H1 (cell line): ENCODE results near the gene RPS5. TPM values are rescaled to one million over a fixed set of nuclear protein-coding genes. Genes with fewer than 3 reads are reported as not detected.
A peak's percentile ranks its signal among the peaks of the same experiment; 100 is the strongest.

Experiments used
- CTCF ChIA-PET: fragments of 300-600 bp; sonication (Branson Sonifier 250); formaldehyde crosslinking; loops from one replicate; lab custom pipeline; 2021; ENCODE audit not compliant: partially characterized antibody; lab: Charles Lee
- POLR2A ChIA-PET: fragments of 300-600 bp; sonication (Branson Sonifier 250); formaldehyde crosslinking; loops from one replicate; lab custom pipeline; 2021; ENCODE audit warnings: inconsistent platforms; ENCODE audit not compliant: partially characterized antibody; lab: Charles Lee
- DNase-seq, 2 experiments: peaks; one replicate each; pipeline versions ENCODE4 v3.0.0 to v3.0.0-alpha.2; 2010 to 2022; ENCODE audit warnings: low spot score in 2 of 2, low read depth in 1 of 2, mixed read lengths in 1 of 2
- FAIRE-seq: peaks from 2 replicates; lab custom pipeline; 2011; peaks lifted over from hg19 to GRCh38; lab: Jason Lieb, UNC
- H2AFZ ChIP-seq: 2 replicates; pipeline ENCODE4 v1.8.1; 2012; ENCODE audit warnings: low read length, inconsistent platforms
- H2AK5ac ChIP-seq: 2 replicates; pipeline ENCODE4 v1.6.1; 2013; ENCODE audit warnings: low read depth, low read length
- H2BK120ac ChIP-seq: replicated peaks from 2 replicates; pipeline ENCODE3; 2013; ENCODE audit warnings: low read depth, low read length, inconsistent platforms
- H2BK12ac ChIP-seq: 2 replicates; pipeline ENCODE4 v1.6.1; 2013; ENCODE audit warnings: low read depth, low read length
- H2BK15ac ChIP-seq: 2 replicates; pipeline ENCODE4 v1.6.1; 2013; ENCODE audit warnings: low read length
- H2BK20ac ChIP-seq: 2 replicates; pipeline ENCODE4 v1.6.1; 2013; ENCODE audit warnings: low read length
- H2BK5ac ChIP-seq: 2 replicates; pipeline ENCODE4 v1.6.1; 2013; ENCODE audit warnings: low read depth, low read length
- H3K14ac ChIP-seq: 2 replicates; pipeline ENCODE4 v1.6.1; 2013; ENCODE audit warnings: inconsistent platforms; ENCODE audit not compliant: insufficient read length
- H3K18ac ChIP-seq: 2 replicates; pipeline ENCODE4 v1.6.1; 2013; ENCODE audit warnings: low read length; ENCODE audit errors: extremely low read depth
- H3K23ac ChIP-seq: 2 replicates; pipeline ENCODE4 v1.6.1; 2013; ENCODE audit warnings: inconsistent platforms; ENCODE audit not compliant: insufficient read length
- H3K23me2 ChIP-seq: 2 replicates; pipeline ENCODE4 v1.6.1; 2013; ENCODE audit warnings: low read depth, low read length
- H3K27ac ChIP-seq: 2 replicates; pipeline ENCODE4 v1.6.1; 2011; ENCODE audit warnings: low read depth, low read length, inconsistent platforms
- H3K27me3 ChIP-seq, 4 experiments: replicated peaks in 1 of 4; 1 replicate in 1 of 4; 2 replicates in 3 of 4; pipeline versions ENCODE4 v1.6.1 to v1.8.1; 2011 to 2013; ENCODE audit warnings: low read length in 3 of 4, mild to moderate bottlenecking in 3 of 4, inconsistent platforms in 2 of 4, mixed read lengths in 2 of 4, moderate library complexity in 1 of 4; ENCODE audit not compliant: control insufficient read depth in 3 of 4, insufficient read depth in 3 of 4; ENCODE audit errors: extremely low read depth in 1 of 4
- H3K36me3 ChIP-seq, 4 experiments: 2 replicates each; pipeline versions ENCODE4 v1.6.1 to v1.8.1; 2011 to 2013; ENCODE audit warnings: mild to moderate bottlenecking in 4 of 4, low read length in 3 of 4, moderate library complexity in 2 of 4, control low read depth in 1 of 4, inconsistent platforms in 1 of 4; ENCODE audit not compliant: insufficient read depth in 4 of 4, control insufficient read depth in 2 of 4
- H3K4ac ChIP-seq: replicated peaks from 2 replicates; pipeline ENCODE3; 2013; ENCODE audit warnings: low read length, low read depth, mixed read lengths, inconsistent platforms; ENCODE audit not compliant: insufficient read length
- H3K4me1 ChIP-seq, 4 experiments: replicated peaks in 1 of 4; 1 replicate in 1 of 4; 2 replicates in 3 of 4; pipeline versions ENCODE4 v1.6.1 to v1.8.1; 2011 to 2013; ENCODE audit warnings: low read length in 3 of 4, inconsistent platforms in 2 of 4, mixed read lengths in 1 of 4; ENCODE audit not compliant: insufficient read depth in 4 of 4, control insufficient read depth in 3 of 4
- H3K4me2 ChIP-seq, 2 experiments: 2 replicates each; pipeline versions ENCODE4 v1.6.1 to v1.8.1; 2011 to 2013; ENCODE audit warnings: low read depth in 2 of 2, low read length in 2 of 2, control low read depth in 1 of 2, inconsistent platforms in 1 of 2, mild to moderate bottlenecking in 1 of 2; ENCODE audit not compliant: insufficient read depth in 1 of 2
- H3K4me3 ChIP-seq, 4 experiments: fragments of 200-600, 300-600 bp in 1 of 4; sonication (generic), shearing (Covaris generic), sonication (Bioruptor Twin) in 1 of 4; 2 replicates each; pipeline versions ENCODE4 v1.5.1 to v1.8.1; 2011 to 2016; ENCODE audit warnings: low read length in 4 of 4, low read depth in 3 of 4, control low read depth in 2 of 4, inconsistent platforms in 2 of 4, mild to moderate bottlenecking in 2 of 4, mixed read lengths in 1 of 4, moderate library complexity in 1 of 4; ENCODE audit not compliant: insufficient read depth in 2 of 4; ENCODE audit errors: extremely low read depth in 1 of 4
- H3K56ac ChIP-seq: replicated peaks from 2 replicates; pipeline ENCODE3; 2013; ENCODE audit warnings: low read depth, mild to moderate bottlenecking, mixed read lengths, low read length, inconsistent platforms; ENCODE audit not compliant: insufficient read length
- H3K79me1 ChIP-seq: 2 replicates; pipeline ENCODE4 v1.6.1; 2013; ENCODE audit warnings: low read depth, low read length, control low read depth
- H3K79me2 ChIP-seq, 2 experiments: 2 replicates each; pipeline versions ENCODE4 v1.6.1 to v1.8.1; 2012 to 2013; ENCODE audit warnings: low read length in 2 of 2, mild to moderate bottlenecking in 2 of 2, inconsistent platforms in 1 of 2; ENCODE audit not compliant: insufficient read depth in 2 of 2, control insufficient read depth in 1 of 2
- H3K9ac ChIP-seq, 4 experiments: replicated peaks in 1 of 4; 1 replicate in 1 of 4; 2 replicates in 3 of 4; pipeline versions ENCODE4 v1.6.1 to v1.8.1; 2011 to 2013; ENCODE audit warnings: low read depth in 3 of 4, low read length in 3 of 4, control low read depth in 2 of 4, mild to moderate bottlenecking in 2 of 4, moderate library complexity in 2 of 4, inconsistent platforms in 1 of 4; ENCODE audit errors: extremely low read depth in 1 of 4
- H3K9me3 ChIP-seq, 2 experiments: 2 replicates each; pipeline versions ENCODE4 v1.6.1 to v1.8.1; 2012 to 2013; ENCODE audit warnings: mild to moderate bottlenecking in 2 of 2, moderate library complexity in 2 of 2, control low read depth in 1 of 2, inconsistent platforms in 1 of 2, low read depth in 1 of 2, low read length in 1 of 2, mixed read lengths in 1 of 2; ENCODE audit not compliant: insufficient read depth in 2 of 2
- H4K20me1 ChIP-seq, 2 experiments: replicated peaks in 1 of 2; 2 replicates each; pipeline versions ENCODE3 to v1.8.1; 2011 to 2013; ENCODE audit warnings: inconsistent platforms in 2 of 2, low read length in 2 of 2, mild to moderate bottlenecking in 1 of 2; ENCODE audit not compliant: insufficient read depth in 2 of 2, control insufficient read depth in 1 of 2
- H4K5ac ChIP-seq: 2 replicates; pipeline ENCODE4 v1.6.1; 2013; ENCODE audit warnings: low read length, low read depth, mixed read lengths, inconsistent platforms; ENCODE audit not compliant: insufficient read length
- H4K8ac ChIP-seq: 2 replicates; pipeline ENCODE4 v1.8.0; 2013; ENCODE audit warnings: mild to moderate bottlenecking, moderate library complexity, low read length, inconsistent platforms; ENCODE audit not compliant: insufficient read depth; ENCODE audit errors: extremely low read depth
- H4K91ac ChIP-seq: replicated peaks from 2 replicates; pipeline ENCODE3; 2013; ENCODE audit warnings: low read length, mixed read lengths, inconsistent platforms; ENCODE audit not compliant: insufficient read length
- EGR1 ChIP-seq: IDR thresholded peaks from 2 replicates; pipeline ENCODE4 v1.6.1; 2011; ENCODE audit warnings: low read depth, low read length, borderline replicate concordance
- HDAC6 ChIP-seq: IDR thresholded peaks from one replicate; pipeline ENCODE4 v1.7.1; 2012; ENCODE audit warnings: low read depth, mild to moderate bottlenecking, inconsistent platforms, low read length, moderate library complexity
- POLR2A ChIP-seq, 2 experiments: IDR thresholded peaks; 1 replicate in 1 of 2; 2 replicates in 1 of 2; pipeline ENCODE4 v1.6.1; 2011; ENCODE audit warnings: low read depth in 2 of 2, low read length in 2 of 2, mild to moderate bottlenecking in 2 of 2; ENCODE audit errors: control extremely low read depth in 1 of 2
- RBBP5 ChIP-seq: IDR thresholded peaks from 2 replicates; pipeline ENCODE4 v1.7.1; 2012; ENCODE audit warnings: low read depth, mild to moderate bottlenecking, inconsistent platforms, low read length, moderate library complexity, borderline replicate concordance
- SP1 ChIP-seq: IDR thresholded peaks from 2 replicates; pipeline ENCODE4 v1.6.1; 2011; ENCODE audit warnings: low read depth, low read length
- SP2 ChIP-seq: IDR thresholded peaks from 2 replicates; pipeline ENCODE4 v1.6.1; 2012; ENCODE audit warnings: mild to moderate bottlenecking, low read length, inconsistent platforms
- SP4 ChIP-seq: IDR thresholded peaks from 2 replicates; pipeline ENCODE4 v1.6.1; 2012; ENCODE audit warnings: low read length, inconsistent platforms
- ZNF274 ChIP-seq: IDR thresholded peaks from 2 replicates; pipeline ENCODE4 v1.7.0; 2012; ENCODE audit warnings: low read length, borderline replicate concordance; ENCODE audit errors: extremely low read depth
- WGBS, 2 experiments: shearing (Covaris generic) in 1 of 2; methylation state at CpG; one replicate each; pipeline versions ENCODE4 v1.1.6 to v1.1.7; 2013 to 2015; ENCODE audit warnings: low lambda C conversion rate in 2 of 2, mixed read lengths in 2 of 2, inconsistent platforms in 1 of 2, low coverage in 1 of 2, missing lambda C conversion rate in 1 of 2; ENCODE audit not compliant: insufficient replicate concordance in 2 of 2, insufficient coverage in 1 of 2, insufficient read length in 1 of 2; ENCODE audit errors: extremely low coverage in 1 of 2, missing lambda C conversion rate in 1 of 2; 5-methylcytosine and 5-hydroxymethylcytosine counted together
- polyA plus RNA-seq, 7 experiments: library from polyadenylated mRNA; depleted of rRNA in 3 of 7; stranded (reverse) in 5 of 7; unstranded in 2 of 7; fragments of >200 nt in 5 of 7; fragments of 200-250 nt in 2 of 7; gene quantifications; 1 replicate in 5 of 7; 2 replicates in 1 of 7; 4 replicates in 1 of 7; pipeline versions ENCODE4 v1.2.1 to v1.2.3, GENCODE V29; 2011 to 2013; ENCODE audit warnings: missing spikeins in 2 of 7, mixed read lengths in 2 of 7
- total RNA-seq: library from RNA; stranded (reverse); fragmentation: NEBNext Ultra II Directional; extraction: Animal tissue kit (Norgen Biotek cat#: 25700); gene quantifications from 2 replicates; pipeline ENCODE4 v1.2.1, GENCODE V29; 2021

RPS5 gene
- total and polyA plus RNA-seq, 2 of the 8 experiments (the other 6 are each of a cell fraction or from before 2014, with no cell fraction given), result 1,557 to 5,731 TPM

DNA sequence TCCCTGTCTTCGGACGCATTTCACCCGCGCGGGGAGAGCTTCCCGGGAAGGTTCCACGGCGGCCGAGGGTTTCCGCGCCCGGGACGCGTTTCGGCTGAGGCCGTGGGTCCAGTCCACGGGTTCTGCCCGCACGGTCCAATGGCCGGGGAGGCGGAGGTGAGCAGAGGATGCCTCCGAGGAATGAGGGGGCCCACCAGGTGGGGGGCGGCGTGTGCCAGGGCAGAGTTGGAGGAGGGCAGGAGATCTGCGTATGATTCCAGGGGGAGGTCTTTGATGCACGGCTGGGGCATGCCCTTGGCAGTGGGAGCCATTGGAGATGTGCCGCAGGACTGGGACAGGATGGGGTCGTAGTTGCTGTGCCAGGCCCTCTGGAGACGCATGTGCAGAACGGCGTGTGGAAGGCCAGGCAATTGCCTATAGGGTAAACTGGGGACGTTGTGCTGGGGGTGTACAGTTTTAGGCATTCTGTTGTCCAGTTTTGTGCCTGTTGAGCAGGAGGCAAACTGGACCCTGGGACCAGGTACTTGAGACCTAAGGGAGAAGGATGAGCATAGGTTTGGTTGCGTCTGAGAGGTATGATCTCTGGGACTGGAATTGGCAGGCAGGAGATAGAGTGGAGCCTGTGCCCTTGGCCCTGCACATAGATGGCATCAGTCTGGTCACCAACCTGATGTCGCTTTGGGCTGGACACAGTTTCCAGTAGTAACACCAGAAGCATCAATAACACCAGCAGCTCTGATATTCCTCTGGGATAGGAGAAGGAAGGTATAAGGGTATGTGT lies 22.1 kb downstream of the RPS5 start:
- H4K5ac ChIP-seq, result no peak overlapping the region
- no peaks in the 10 kb centered on the region for H3K9me3 ChIP-seq
- ChIA-PET POLR2A (interaction anchor here (0.7 to 1.6 kb wide), 15 partner anchors 9 to 134 kb away, joined by 3 to 14 read pairs (median 3); partner anchors contain the start of genes RNF225, ZNF132, ZNF324B and ZSCAN22), CTCF (no interaction called here)
- H4K20me1 ChIP-seq, result no peaks in the 10 kb centered on the region
- H3K23ac ChIP-seq, result no peak overlapping the region
- peak overlapping the region; percentile 76 to 85 (median 80) for H3K4me3 ChIP-seq
- H3K36me3 ChIP-seq, result no peaks in the 10 kb centered on the region
- H2AFZ ChIP-seq, result peak overlapping the region; percentile 74; the same call in 1 of the 2 replicates
- no peak for TF ChIP-seq HDAC6
- no peak for TF ChIP-seq SP4
- TF ChIP-seq ZNF274, result no peak
- no peak for TF ChIP-seq POLR2A (IDR thresholded peaks at IDR 0.05; ENCODE audit: control extremely low read depth in 1 of 2, low read depth in 2 of 2, low read length in 2 of 2)
- TF ChIP-seq SP1, result no peak
- no peak for TF ChIP-seq EGR1
- TF ChIP-seq SP2, result no peak
- no peak for TF ChIP-seq RBBP5
- H4K91ac ChIP-seq, result no peak overlapping the region
- H3K56ac ChIP-seq, result no peak overlapping the region
- no peak overlapping the region for H2BK15ac ChIP-seq
- H3K14ac ChIP-seq, result no peak overlapping the region
- H3K27me3 ChIP-seq, result peaks cover 0 to 7% (median 1%) of the 10 kb centered on the region in 4 experiments; a peak in 2 of 7 replicates
- H3K18ac ChIP-seq, result peak overlapping the region; percentile 60; the same call in 1 of the 2 replicates
- no peak overlapping the region for H3K27ac ChIP-seq
- DNase-seq (peak in 1 of 2 experiments; percentile 58), FAIRE-seq (no peak)
- no peak overlapping the region for H2BK20ac ChIP-seq
- peak overlapping the region; percentile 92 to 94 for H3K4me2 ChIP-seq
- peaks cover 0 to 18% (median 9%) of the 10 kb centered on the region in 4 experiments; a peak in 5 of 7 replicates for H3K4me1 ChIP-seq
- no peak overlapping the region; the same call in 1 of the 2 replicates for H2AK5ac ChIP-seq
- H3K9ac ChIP-seq, result peak overlapping the region in 1 of 4 experiments; percentile 71; a peak in 1 of 7 replicates
- H3K79me2 ChIP-seq, result no peaks in the 10 kb centered on the region
- 0 out of 2 replicates have a peak, but pooled peaks cover 5% of the 10 kb centered on the region for H3K79me1 ChIP-seq
- H2BK5ac ChIP-seq, result no peak overlapping the region
- H2BK120ac ChIP-seq, result no peak overlapping the region
- peak overlapping the region; percentile 23 for H3K4ac ChIP-seq
- 23% methylated on average over 27 of the region's 34 CpGs; no CpG with 5 or more reads in 1 of the 2 experiments for WGBS, 2 experiments
- H4K8ac ChIP-seq, result no peak overlapping the region; the same call in 1 of the 2 replicates
- H2BK12ac ChIP-seq, result no peak overlapping the region
- peaks cover 14% of the 10 kb centered on the region for H3K23me2 ChIP-seq
